GM20000 (cell line): ENCODE measurements around the gene TMEM80.
A peak's percentile ranks its signal among the peaks of the same experiment; 100 is the strongest.

Source experiments
- DNase-seq: peaks from one replicate; pipeline ENCODE4 v3.0.0; 2012; ENCODE audit warnings: low spot score
- TF ChIP-seq, protein P1 (sequence below): IDR thresholded peaks from 2 replicates; pipeline ENCODE4 v1.5.1; 2012; ENCODE audit warnings: mild to moderate bottlenecking, control low read depth; ENCODE audit errors: extremely low read depth, missing control alignments

TMEM80 gene

DNA sequence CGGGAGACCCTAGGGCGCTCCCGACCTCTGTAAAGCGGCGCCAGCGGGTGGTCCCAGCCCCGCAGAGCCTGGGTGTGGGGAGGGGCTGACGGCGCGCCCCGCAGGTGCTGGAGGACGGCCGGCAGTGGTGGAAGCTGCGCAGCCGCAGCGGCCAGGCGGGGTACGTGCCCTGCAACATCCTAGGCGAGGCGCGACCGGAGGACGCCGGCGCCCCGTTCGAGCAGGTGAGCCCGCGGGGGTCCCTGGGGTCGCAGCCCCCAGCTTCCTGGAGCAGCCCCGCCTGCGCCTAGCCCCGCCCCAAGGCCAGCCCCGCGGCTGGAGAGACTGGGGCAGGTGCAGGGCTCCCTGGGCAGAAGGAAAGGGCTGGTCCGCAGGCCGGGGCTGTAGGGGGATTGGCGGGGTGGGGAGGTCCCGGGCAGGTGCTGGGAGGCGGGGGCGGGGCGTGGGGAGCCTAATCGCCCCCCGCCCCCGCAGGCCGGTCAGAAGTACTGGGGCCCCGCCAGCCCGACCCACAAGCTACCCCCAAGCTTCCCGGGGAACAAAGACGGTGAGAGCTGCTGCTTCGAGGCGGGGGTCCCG lies 30.1 kb downstream of the TMEM80 start:
- DNase-seq, result peak; percentile 73

DNA sequence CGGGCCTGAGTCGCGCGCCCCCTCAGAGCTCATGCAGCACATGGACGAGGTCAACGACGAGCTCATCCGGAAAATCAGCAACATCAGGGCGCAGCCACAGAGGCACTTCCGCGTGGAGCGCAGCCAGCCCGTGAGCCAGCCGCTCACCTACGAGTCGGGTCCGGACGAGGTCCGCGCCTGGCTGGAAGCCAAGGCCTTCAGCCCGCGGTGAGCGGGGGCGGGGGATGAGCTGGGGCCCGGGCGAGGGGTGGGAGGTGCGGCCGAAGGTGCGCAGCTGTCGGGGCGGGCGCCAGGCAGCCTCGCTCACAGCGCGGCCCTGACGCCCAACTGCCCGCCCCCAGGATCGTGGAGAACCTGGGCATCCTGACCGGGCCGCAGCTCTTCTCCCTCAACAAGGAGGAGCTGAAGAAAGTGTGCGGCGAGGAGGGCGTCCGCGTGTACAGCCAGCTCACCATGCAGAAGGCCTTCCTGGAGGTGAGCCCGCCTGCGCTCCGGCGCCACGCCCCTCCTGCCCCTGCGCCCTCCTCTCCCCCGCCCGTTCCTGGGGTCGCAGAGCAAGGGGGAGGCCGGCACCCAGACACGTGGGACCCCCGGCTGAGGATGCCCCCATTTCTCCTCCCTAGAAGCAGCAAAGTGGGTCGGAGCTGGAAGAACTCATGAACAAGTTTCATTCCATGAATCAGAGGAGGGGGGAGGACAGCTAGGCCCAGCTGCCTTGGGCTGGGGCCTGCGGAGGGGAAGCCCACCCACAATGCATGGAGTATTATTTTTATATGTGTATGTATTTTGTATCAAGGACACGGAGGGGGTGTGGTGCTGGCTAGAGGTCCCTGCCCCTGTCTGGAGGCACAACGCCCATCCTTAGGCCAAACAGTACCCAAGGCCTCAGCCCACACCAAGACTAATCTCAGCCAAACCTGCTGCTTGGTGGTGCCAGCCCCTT lies 30.9 kb downstream of the TMEM80 start:
- TF ChIP-seq, protein P1, sequence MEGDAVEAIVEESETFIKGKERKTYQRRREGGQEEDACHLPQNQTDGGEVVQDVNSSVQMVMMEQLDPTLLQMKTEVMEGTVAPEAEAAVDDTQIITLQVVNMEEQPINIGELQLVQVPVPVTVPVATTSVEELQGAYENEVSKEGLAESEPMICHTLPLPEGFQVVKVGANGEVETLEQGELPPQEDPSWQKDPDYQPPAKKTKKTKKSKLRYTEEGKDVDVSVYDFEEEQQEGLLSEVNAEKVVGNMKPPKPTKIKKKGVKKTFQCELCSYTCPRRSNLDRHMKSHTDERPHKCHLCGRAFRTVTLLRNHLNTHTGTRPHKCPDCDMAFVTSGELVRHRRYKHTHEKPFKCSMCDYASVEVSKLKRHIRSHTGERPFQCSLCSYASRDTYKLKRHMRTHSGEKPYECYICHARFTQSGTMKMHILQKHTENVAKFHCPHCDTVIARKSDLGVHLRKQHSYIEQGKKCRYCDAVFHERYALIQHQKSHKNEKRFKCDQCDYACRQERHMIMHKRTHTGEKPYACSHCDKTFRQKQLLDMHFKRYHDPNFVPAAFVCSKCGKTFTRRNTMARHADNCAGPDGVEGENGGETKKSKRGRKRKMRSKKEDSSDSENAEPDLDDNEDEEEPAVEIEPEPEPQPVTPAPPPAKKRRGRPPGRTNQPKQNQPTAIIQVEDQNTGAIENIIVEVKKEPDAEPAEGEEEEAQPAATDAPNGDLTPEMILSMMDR, result no peak
- DNase-seq, result peak; percentile 89

More for the DNA sequence above, 30.1 kb downstream of the TMEM80 start:
- TF ChIP-seq, protein P1, result no peak

DNA sequence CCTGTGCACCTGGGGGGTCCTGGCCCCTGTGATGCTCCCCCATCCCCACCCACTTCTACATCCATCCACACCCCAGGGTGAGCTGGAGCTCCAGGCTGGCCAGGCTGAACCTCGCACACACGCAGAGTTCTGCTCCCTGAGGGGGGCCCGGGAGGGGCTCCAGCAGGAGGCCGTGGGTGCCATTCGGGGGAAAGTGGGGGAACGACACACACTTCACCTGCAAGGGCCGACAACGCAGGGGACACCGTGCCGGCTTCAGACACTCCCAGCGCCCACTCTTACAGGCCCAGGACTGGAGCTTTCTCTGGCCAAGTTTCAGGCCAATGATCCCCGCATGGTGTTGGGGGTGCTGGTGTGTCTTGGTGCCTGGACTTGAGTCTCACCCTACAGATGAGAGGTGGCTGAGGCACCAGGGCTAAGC lies 31.7 kb downstream of the TMEM80 start:
- DNase-seq, result peak; percentile 30

DNA sequence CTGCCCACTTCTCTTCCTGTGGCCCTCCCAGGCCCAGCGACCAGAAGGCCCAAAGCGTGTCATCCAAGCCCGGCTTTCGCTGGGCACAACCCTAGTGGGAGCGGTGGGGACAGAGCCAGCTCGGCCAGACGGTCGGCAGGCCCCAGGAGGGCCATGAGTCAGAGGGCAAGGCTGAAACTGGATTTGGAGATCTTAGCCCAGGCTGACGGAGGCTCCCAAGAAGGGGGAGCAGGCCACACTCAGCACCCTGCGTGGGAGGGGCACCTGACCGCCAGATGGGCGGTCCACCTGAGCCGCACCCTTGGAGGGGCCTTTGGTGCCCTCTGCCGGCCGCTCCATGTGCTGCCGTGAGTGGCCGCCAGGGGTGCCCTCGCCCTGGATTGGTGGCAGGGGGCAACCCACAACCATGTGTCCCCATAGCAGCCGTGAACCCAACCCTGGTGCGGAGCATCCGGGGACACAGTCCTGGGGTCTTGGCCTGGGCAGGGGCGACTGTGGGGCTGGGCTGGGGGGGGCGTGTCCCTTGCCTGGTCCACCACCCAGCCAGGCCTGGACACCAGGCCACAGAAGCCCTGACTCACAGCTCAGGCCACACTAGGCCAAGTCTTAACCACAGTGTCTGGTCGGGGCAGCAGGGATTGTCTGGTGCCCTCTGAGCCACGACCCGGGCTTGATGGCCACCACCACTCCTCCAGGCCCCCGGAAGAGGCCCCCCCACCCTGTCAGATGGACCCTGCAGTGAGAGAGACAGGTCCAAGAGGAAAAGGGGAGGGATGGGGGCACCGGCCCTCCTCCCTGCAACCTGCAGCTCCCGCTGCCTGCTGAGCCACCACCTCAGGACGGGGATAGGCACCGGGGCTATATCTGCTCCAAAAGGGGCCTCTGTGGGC lies 32.5 kb downstream of the TMEM80 start:
- TF ChIP-seq, protein P1, result peak; percentile 99

More for the DNA sequence above, 31.7 kb downstream of the TMEM80 start:
- TF ChIP-seq, protein P1, result no peak

DNA sequence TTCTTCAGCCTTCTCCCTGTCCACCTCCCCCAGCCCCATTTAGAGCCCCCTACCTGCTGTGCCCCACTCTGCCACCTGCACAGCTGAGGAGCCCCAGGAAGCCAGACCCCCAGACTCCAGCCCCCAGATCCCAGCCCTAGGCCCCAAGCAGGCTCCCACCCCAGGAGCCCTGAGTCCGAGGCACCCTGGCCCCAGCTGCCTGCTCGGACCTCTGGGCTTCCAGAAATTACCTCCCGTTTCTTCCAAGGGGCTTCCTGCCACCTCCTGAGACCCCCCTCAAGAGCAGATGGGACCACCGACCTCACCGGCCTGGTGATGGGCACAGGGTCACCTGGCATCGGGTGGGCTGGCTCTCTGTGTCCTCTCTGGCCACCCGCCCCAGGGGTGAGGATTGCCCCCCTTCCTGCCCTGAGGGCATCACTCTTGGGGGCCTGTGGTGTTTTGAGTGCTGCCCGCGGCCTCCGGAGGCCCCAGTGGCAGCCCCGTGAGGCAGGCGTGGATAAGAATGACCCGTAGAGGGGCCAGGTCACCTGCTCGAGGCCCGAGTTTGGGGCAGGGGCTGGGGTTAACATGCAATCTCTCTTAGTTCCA lies 33.4 kb downstream of the TMEM80 start:
- peak; percentile 16 for DNase-seq
- TF ChIP-seq, protein P1, result no peak

More for the DNA sequence above, 32.5 kb downstream of the TMEM80 start:
- peak; percentile 96 for DNase-seq

DNA sequence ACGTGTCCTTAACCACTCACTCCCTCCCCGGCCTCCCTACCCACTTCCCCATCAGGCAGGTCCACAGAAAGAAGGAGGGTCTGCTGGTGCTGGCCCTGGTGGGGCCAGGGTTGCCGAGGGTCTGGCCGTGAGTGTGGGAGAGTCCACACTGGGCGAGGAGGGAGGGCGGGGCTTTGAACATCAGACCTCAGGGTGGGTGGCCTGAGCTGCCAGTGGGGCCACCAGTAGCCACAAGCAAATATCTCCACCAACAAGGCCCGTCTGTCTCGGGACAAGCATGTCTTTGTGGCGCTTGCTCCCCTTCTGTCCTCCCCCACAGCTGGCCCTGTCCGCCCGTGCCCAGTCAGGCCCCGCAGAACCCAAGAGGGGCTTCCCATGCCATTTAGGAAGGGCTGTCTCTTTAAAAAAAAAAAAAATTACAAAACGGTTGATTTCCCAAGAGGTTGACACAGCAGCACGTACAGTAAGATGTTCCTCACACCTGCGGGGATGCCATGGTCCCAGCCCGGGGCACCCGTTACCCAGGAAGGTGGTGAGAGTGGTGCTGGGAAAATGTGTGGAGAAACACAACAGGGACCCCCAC lies 34.0 kb downstream of the TMEM80 start:
- TF ChIP-seq, protein P1, result no peak
- no peak for DNase-seq
